Fibroblast of mammary gland (primary cell): ENCODE data around the gene CPED1.

Experiments
- DNase-seq: peaks from one replicate; pipeline ENCODE4 v3.0.0-alpha.2; 2010; ENCODE audit warnings: low read depth
- H3K4me3 ChIP-seq: 2 replicates; pipeline ENCODE4 v1.5.1; 2011; ENCODE audit warnings: low read depth, mild to moderate bottlenecking, low read length, moderate library complexity; ENCODE audit not compliant: control insufficient read depth
- CTCF ChIP-seq: conservative IDR thresholded peaks from 2 replicates; pipeline ENCODE4 v1.5.1; 2011; ENCODE audit warnings: low read depth, low read length, inconsistent platforms; ENCODE audit not compliant: control insufficient read depth, insufficient read depth

Gene CPED1

GRCh38 chr7:121076350-121077164 is 88.0 kb downstream of the CPED1 start:
- peak; percentile 89 for DNase-seq
- H3K4me3 ChIP-seq = peak overlapping the region; percentile 23
- TF ChIP-seq CTCF = no peak

- DNase-seq = no peak
- no peak for TF ChIP-seq CTCF
- peak overlapping the region; percentile 23 for H3K4me3 ChIP-seq
Measured at GRCh38 chr7:121077165-121077630, 88.7 kb downstream of the CPED1 start.

GRCh38 chr7:121078701-121079227 is 90.3 kb downstream of the CPED1 start:
- H3K4me3 ChIP-seq = no peak overlapping the region
- no peak for TF ChIP-seq CTCF
- DNase-seq = no peak

GRCh38 chr7:121079425-121080169 is 91.1 kb downstream of the CPED1 start:
- no peak overlapping the region for H3K4me3 ChIP-seq
- TF ChIP-seq CTCF = peak; percentile 33
- peak; percentile 43 for DNase-seq

GRCh38 chr7:121080257-121080912 is 91.9 kb downstream of the CPED1 start:
- TF ChIP-seq CTCF = no peak

GRCh38 chr7:121080913-121081326 is 92.4 kb downstream of the CPED1 start:
- TF ChIP-seq CTCF = no peak
- H3K4me3 ChIP-seq = no peak overlapping the region
- no peak for DNase-seq

More at GRCh38 chr7:121080257-121080912, 91.9 kb downstream of the CPED1 start:
- peak; percentile 18 for DNase-seq
- H3K4me3 ChIP-seq = no peak overlapping the region
